Effector memory CD4-positive, alpha-beta T cell (primary cell): ENCODE measurements around the gene GNG7.
"Not testable (repeated sequence)": the region's sequence is repeated elsewhere in the genome, so short reads cannot be mapped to it uniquely, and the experiment has no call there.

Experiments
- DNase-seq, 3 donors: peaks; one replicate each; pipeline ENCODE4 v3.0.0-alpha.2; 2020
- H3K27ac ChIP-seq: 2 replicates; pipeline ENCODE4 v1.7.0; 2013; ENCODE audit warnings: mild to moderate bottlenecking, low read length, moderate library complexity; ENCODE audit not compliant: insufficient read depth, poor library complexity, severe bottlenecking
- H3K27me3 ChIP-seq: replicated peaks from 2 replicates; pipeline ENCODE4 v1.7.0; 2013; ENCODE audit warnings: mild to moderate bottlenecking, low read length; ENCODE audit not compliant: insufficient read depth, control insufficient read depth, poor library complexity, severe bottlenecking
- H3K36me3 ChIP-seq: 2 replicates; pipeline ENCODE4 v1.7.0; 2013; ENCODE audit warnings: mild to moderate bottlenecking, low read length, moderate library complexity; ENCODE audit not compliant: control insufficient read depth, insufficient read depth
- H3K4me1 ChIP-seq: 2 replicates; pipeline ENCODE4 v1.7.0; 2013; ENCODE audit warnings: low read length, mild to moderate bottlenecking; ENCODE audit not compliant: control insufficient read depth, insufficient read depth, poor library complexity, severe bottlenecking
- H3K4me3 ChIP-seq: 2 replicates; pipeline ENCODE4 v1.7.0; 2013; ENCODE audit warnings: low read length, low read depth, mild to moderate bottlenecking; ENCODE audit not compliant: insufficient read depth, poor library complexity, severe bottlenecking
- H3K9me3 ChIP-seq: 2 replicates; pipeline ENCODE4 v1.7.0; 2013; ENCODE audit warnings: mild to moderate bottlenecking, low read length, moderate library complexity; ENCODE audit not compliant: control insufficient read depth

The GNG7 gene

GRCh38 chr19:2517881-2518601 lies 184.5 kb downstream of the GNG7 start:
- Histone ChIP-seq H3K9me3 (no peaks in the 10 kb centered on the region), H3K27ac (no peak overlapping the region), H3K4me1 (peaks cover 9% of the 10 kb centered on the region), H3K4me3 (no peak overlapping the region), H3K27me3 (no peaks in the 10 kb centered on the region), H3K36me3 (no peaks in the 10 kb centered on the region)
- DNase-seq = no peak

DNA sequence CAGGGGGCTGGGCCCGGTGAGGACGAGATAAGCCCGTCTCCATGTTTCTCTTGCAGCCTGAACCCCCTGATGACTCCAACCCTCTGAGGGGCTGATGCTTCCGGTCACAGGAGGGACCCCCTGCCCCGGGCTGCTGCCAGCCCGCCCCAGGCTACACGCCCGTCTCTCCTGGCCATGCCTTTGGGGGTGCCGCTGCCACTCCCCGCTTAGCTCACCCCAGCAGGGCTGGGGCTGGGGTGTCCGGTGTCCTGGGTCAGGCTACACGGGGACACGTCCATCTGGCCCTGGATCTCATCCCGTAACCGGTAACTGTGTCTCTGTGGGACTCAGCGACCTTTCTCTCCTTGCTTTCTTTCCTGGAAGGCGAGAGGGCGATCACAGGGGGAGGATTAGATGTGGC lies 185.8 kb downstream of the GNG7 start:
- H3K27ac ChIP-seq = no peak overlapping the region
- H3K36me3 ChIP-seq = no peaks in the 10 kb centered on the region

DNA sequence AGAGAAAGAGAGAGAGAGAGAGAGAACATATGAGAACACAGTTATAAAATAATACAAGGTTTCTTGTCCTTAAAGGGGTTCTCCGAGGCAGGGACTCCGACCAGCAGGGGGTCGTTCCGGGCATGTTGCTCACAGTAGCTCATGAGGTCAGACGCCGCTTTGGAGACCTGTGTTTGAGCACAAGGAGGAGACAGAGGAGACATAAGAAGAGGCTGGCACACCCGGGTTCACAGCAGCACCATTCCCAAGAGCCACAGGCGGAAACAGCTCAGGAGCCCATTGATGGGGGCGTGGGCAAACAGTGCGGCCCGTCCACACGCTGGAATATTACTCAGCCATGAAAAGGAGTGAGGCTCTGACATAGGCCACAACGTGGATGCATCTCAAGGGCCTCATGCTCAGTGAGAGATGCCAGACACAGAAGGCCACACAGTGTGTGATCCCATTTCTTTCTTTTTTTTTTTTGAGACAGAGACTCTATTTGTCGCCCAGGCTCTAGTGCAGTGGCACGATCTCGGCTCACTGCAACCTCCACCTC lies 187.4 kb downstream of the GNG7 start:
- no peaks in the 10 kb centered on the region for H3K27me3 ChIP-seq
- no peaks in the 10 kb centered on the region for H3K36me3 ChIP-seq
- H3K4me1 ChIP-seq = peaks cover 9% of the 10 kb centered on the region
- no peak for DNase-seq
- H3K4me3 ChIP-seq = no peak overlapping the region
- H3K27ac ChIP-seq = no peak overlapping the region
- no peaks in the 10 kb centered on the region for H3K9me3 ChIP-seq

More for the DNA sequence above, 185.8 kb downstream of the GNG7 start:
- no peak for DNase-seq
- no peaks in the 10 kb centered on the region for H3K9me3 ChIP-seq
- H3K4me1 ChIP-seq = peaks cover 9% of the 10 kb centered on the region
- no peaks in the 10 kb centered on the region for H3K27me3 ChIP-seq
- H3K4me3 ChIP-seq = no peak overlapping the region

- H3K9me3 ChIP-seq = peaks cover 3% of the 10 kb centered on the region
- no peak overlapping the region for H3K27ac ChIP-seq
- no peaks in the 10 kb centered on the region for H3K27me3 ChIP-seq
- peaks cover 2% of the 10 kb centered on the region for H3K4me1 ChIP-seq
- H3K4me3 ChIP-seq = no peak overlapping the region
- no peak for DNase-seq
- H3K36me3 ChIP-seq = no peaks in the 10 kb centered on the region
Measured at GRCh38 chr19:2512523-2513431, 189.7 kb downstream of the GNG7 start.

GRCh38 chr19:2511991-2512390 lies 190.5 kb downstream of the GNG7 start:
- H3K27ac ChIP-seq = no peak overlapping the region
- no peaks in the 10 kb centered on the region for H3K27me3 ChIP-seq
- no peak overlapping the region for H3K4me3 ChIP-seq
- no peaks in the 10 kb centered on the region for H3K4me1 ChIP-seq
- no peak for DNase-seq
- no peaks in the 10 kb centered on the region for H3K36me3 ChIP-seq
- peaks cover 3% of the 10 kb centered on the region for H3K9me3 ChIP-seq

- Histone ChIP-seq H3K36me3 (no peaks in the 10 kb centered on the region), H3K9me3 (peaks cover 3% of the 10 kb centered on the region), H3K4me3 (no peak overlapping the region), H3K27ac (no peak overlapping the region), H3K4me1 (no peaks in the 10 kb centered on the region), H3K27me3 (no peaks in the 10 kb centered on the region)
- no peak for DNase-seq
Measured at GRCh38 chr19:2511570-2511969, 190.9 kb downstream of the GNG7 start.

DNA sequence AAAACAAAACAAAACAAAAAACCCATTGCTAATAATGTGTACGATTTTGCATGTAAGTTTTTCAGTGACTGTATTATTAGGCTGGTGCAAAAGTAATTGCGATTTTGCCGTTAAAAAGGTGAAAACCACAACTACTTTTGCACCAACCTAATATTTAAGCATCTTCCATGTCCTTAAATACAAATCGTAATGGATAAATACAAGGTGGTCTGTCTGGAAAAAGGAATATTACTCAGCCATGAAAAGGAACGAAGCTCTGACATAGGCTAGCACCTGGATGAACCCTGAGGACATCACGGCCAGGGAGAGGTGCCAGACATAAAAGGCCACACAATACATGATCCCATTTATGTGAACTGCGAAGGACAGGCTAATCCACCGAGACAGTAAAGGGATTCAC lies 193.4 kb downstream of the GNG7 start:
- Histone ChIP-seq H3K36me3 (no peaks in the 10 kb centered on the region), H3K4me1 (peaks cover 4% of the 10 kb centered on the region), H3K4me3 (no peak overlapping the region), H3K27me3 (no peaks in the 10 kb centered on the region), H3K9me3 (peaks cover 3% of the 10 kb centered on the region), H3K27ac (no peak overlapping the region)
- no peak for DNase-seq

GRCh38 chr19:2507109-2507508 lies 195.4 kb downstream of the GNG7 start:
- Histone ChIP-seq H3K27me3 (no peaks in the 10 kb centered on the region), H3K27ac (no peak overlapping the region), H3K4me3 (no peak overlapping the region), H3K36me3 (no peaks in the 10 kb centered on the region), H3K4me1 (peaks cover 21% of the 10 kb centered on the region), H3K9me3 (peaks cover 3% of the 10 kb centered on the region)
- DNase-seq = peak in 1 of 3 donors; percentile 27

GRCh38 chr19:2506656-2507055 lies 195.8 kb downstream of the GNG7 start:
- H3K4me1 ChIP-seq = peaks cover 21% of the 10 kb centered on the region
- not testable (repeated sequence) for DNase-seq, H3K27ac ChIP-seq, H3K27me3 ChIP-seq, H3K36me3 ChIP-seq, H3K9me3 ChIP-seq, H3K4me3 ChIP-seq
